ENCODE data around the gene LMNTD2.

The LMNTD2 gene

GRCh38 chr11:601573-602245 lies 41.2 kb upstream of the LMNTD2 start:
- no peak overlapping the region for H3K4me3 ChIP-seq (ENCODE audit: low read depth, low read length)
- no peaks in the 10 kb centered on the region for H3K4me1 ChIP-seq
- no peaks in the 10 kb centered on the region for H3K9me3 ChIP-seq (ENCODE audit: control insufficient read depth, low read length)
- TF ChIP-seq CTCF (IDR thresholded peaks at IDR 0.05), result no peak
- H3K27ac ChIP-seq, result no peak overlapping the region
- no peaks in the 10 kb centered on the region for H3K79me2 ChIP-seq
- no peaks in the 10 kb centered on the region for H3K27me3 ChIP-seq (ENCODE audit: control insufficient read depth, insufficient read depth, low read length)
- no peaks in the 10 kb centered on the region for H3K36me3 ChIP-seq (ENCODE audit: control insufficient read depth, insufficient read depth, low read length)
- no peak overlapping the region for H3K4me2 ChIP-seq (ENCODE audit: low read length)
- H2AFZ ChIP-seq, result no peak overlapping the region
- no peak overlapping the region for H3K9ac ChIP-seq

- no peaks in the 10 kb centered on the region for H3K27me3 ChIP-seq (ENCODE audit: control insufficient read depth, insufficient read depth, low read length)
- no peak overlapping the region for H2AFZ ChIP-seq
- no peak overlapping the region for H3K4me3 ChIP-seq (ENCODE audit: low read depth, low read length)
- no peaks in the 10 kb centered on the region for H3K9me3 ChIP-seq (ENCODE audit: control insufficient read depth, low read length)
- no peaks in the 10 kb centered on the region for H3K36me3 ChIP-seq (ENCODE audit: control insufficient read depth, insufficient read depth, low read length)
- no peak overlapping the region for H3K27ac ChIP-seq
- H3K79me2 ChIP-seq, result peaks cover 2% of the 10 kb centered on the region
- no peak for TF ChIP-seq CTCF (IDR thresholded peaks at IDR 0.05)
- H3K4me1 ChIP-seq, result no peaks in the 10 kb centered on the region
- no peak overlapping the region for H3K4me2 ChIP-seq (ENCODE audit: low read length)
- no peak overlapping the region for H3K9ac ChIP-seq
Measured at GRCh38 chr11:598005-598680, 37.6 kb upstream of the LMNTD2 start.

- H3K4me1 ChIP-seq, result no peaks in the 10 kb centered on the region
- H3K4me3 ChIP-seq (ENCODE audit: low read depth, low read length), result no peak overlapping the region
- no peak overlapping the region for H3K27ac ChIP-seq
- no peak overlapping the region for H2AFZ ChIP-seq
- TF ChIP-seq CTCF (IDR thresholded peaks at IDR 0.05), result no peak
- H3K9ac ChIP-seq, result no peak overlapping the region
- no peaks in the 10 kb centered on the region for H3K27me3 ChIP-seq (ENCODE audit: control insufficient read depth, insufficient read depth, low read length)
- H3K9me3 ChIP-seq (ENCODE audit: control insufficient read depth, low read length), result no peaks in the 10 kb centered on the region
- H3K79me2 ChIP-seq, result peaks cover 2% of the 10 kb centered on the region
- no peak overlapping the region for H3K4me2 ChIP-seq (ENCODE audit: low read length)
- no peaks in the 10 kb centered on the region for H3K36me3 ChIP-seq (ENCODE audit: control insufficient read depth, insufficient read depth, low read length)
Measured at GRCh38 chr11:597166-597725, 36.7 kb upstream of the LMNTD2 start.

GRCh38 chr11:596374-596773 lies 35.8 kb upstream of the LMNTD2 start:
- H3K9me3 ChIP-seq (ENCODE audit: control insufficient read depth, low read length), result no peaks in the 10 kb centered on the region
- H3K4me3 ChIP-seq (ENCODE audit: low read depth, low read length), result no peak overlapping the region
- H3K4me1 ChIP-seq, result no peaks in the 10 kb centered on the region
- no peak overlapping the region for H2AFZ ChIP-seq
- H3K79me2 ChIP-seq, result peaks cover 2% of the 10 kb centered on the region
- no peaks in the 10 kb centered on the region for H3K36me3 ChIP-seq (ENCODE audit: control insufficient read depth, insufficient read depth, low read length)
- H3K27me3 ChIP-seq (ENCODE audit: control insufficient read depth, insufficient read depth, low read length), result no peaks in the 10 kb centered on the region
- TF ChIP-seq CTCF (IDR thresholded peaks at IDR 0.05), result no peak
- H3K4me2 ChIP-seq (ENCODE audit: low read length), result no peak overlapping the region
- H3K27ac ChIP-seq, result no peak overlapping the region
- H3K9ac ChIP-seq, result no peak overlapping the region
